Smooth muscle cell of trachea (primary cell): ENCODE measurements around the gene SLC16A8. TPM values are rescaled to one million over a fixed set of nuclear protein-coding genes. Genes with fewer than 3 reads are reported as not detected.

ENCODE experiments used
- total RNA-seq: library from RNA; depleted of rRNA; stranded (reverse); fragments of >200 nt; gene quantifications from 2 replicates; pipeline ENCODE4 v1.2.1, GENCODE V29; 2014

SLC16A8 gene
- 0.17 TPM in 1 of 2 replicates, not detected in the other for total RNA-seq

DNA sequence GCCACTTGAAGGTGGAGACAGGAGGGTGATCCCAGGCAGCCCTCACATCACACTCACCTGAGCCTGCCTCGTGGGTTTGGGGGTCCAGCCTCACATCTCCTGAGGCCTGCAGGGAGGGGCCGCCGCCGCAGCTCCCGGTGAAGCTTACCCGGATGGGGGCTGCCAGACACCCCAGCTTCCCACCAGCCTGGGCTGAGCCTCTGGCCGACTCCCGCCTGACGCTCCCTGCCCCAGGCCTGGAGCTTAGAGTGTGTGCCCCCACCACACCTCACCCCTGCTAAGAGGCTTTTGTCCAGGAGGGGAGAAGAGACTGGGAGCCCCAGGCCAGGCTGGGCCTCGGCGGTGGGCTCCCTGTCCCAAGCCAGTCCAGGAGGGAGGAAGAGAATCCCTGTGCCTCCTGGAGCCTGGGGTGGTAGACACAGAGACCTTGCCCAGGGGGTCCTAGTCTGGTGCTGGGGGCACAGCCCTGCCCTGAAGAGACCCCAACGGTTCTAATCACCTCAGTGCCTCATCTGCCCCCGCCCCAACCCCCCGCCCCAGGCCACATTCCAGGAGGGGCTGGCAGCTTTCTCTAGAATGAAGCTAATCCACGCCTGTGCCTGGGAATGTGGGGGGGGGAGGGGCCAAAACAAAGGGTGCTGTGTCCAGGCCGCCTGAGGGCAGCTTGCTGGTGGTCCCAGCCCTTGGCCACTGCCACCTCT lies at the start of gene SLC16A8:
Gene SLC16A8 (minus strand): TSS at position 254 of the 701 bp plus-strand sequence. CDS start 1,311 bp downstream, outside the sequence.

GRCh38 chr22:38110008-38110862 lies 26.3 kb upstream of the SLC16A8 start, which contains the start of gene BAIAP2L2:
Gene BAIAP2L2 (minus strand): TSS chr22:38110684. CDS start chr22:38110525, 159 bp downstream.

DNA sequence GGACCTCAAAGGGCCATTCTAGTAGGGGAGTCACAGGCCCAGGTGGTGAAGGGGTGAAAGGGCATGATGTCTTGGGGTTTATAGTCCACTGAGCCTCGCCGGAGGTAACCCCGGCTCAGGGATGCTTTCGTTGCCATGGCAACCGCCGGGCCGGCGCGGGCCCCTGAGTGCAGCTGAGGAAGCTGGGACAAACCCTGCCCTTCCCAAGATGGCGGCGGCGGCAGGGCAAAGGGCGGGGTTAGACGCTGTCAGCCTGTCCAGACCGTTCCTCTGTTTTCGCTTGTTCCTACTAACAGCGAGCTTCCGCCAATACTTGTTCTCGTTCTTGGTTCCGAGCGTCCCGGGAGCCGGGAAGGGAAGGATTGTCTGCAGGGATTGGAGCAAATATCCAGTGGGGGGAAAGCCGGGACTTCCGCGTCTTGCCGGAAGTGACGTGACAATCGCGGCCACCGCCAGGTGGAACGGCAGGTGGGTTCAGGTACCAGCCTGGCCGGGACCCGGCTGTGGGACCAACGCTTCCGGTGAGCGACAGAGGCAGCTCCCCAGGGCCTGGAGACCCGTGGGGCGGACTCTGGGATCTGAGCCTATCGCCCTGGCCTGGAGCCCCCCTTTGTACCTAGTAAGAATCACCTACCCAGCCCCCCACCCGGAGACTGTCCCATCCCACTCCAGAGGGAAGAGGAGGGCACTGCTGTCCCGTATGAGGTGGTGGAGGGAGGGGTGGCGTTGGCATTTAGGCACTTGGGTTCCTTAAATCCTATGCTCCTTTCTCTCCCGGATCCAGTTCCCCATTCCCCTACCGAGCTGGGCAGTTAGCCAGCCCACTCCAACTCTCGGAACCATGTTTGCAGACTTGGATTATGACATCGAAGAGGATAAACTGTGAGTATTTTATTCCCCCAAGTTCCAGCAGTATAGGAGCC lies 26.8 kb downstream of the SLC16A8 start, which contains the start of gene PICK1:
Gene PICK1 (plus strand): TSS at position 436 of the 923 bp plus-strand sequence. CDS start 406 bp downstream, at position 842.

Other genes with a start within 250 kb of the SLC16A8 start
- 25.0 and 36.7 TPM in 2 replicates for gene ANKRD54, start 239.8 kb downstream of the SLC16A8 start, total RNA-seq
- 313 and 409 TPM in 2 replicates for gene EIF3L, start 234.8 kb downstream of the SLC16A8 start, total RNA-seq
- gene MICALL1, start 177.9 kb downstream of the SLC16A8 start, total RNA-seq, result 16.7 and 27.3 TPM in 2 replicates
- 0.29 and 0.50 TPM in 2 replicates for gene C22orf23, start 130.6 kb downstream of the SLC16A8 start, total RNA-seq
- gene POLR2F, start 130.5 kb downstream of the SLC16A8 start, total RNA-seq, result 36.9 and 37.4 TPM in 2 replicates
- gene SOX10, start 99.6 kb downstream of the SLC16A8 start, total RNA-seq, result not detected in 2 replicates
- gene PICK1, start 26.8 kb downstream of the SLC16A8 start, total RNA-seq, result 9.4 and 9.6 TPM in 2 replicates
- gene BAIAP2L2, start 26.5 kb upstream of the SLC16A8 start, total RNA-seq, result 1.3 and 2.6 TPM in 2 replicates
- gene PLA2G6, start 97.6 kb upstream of the SLC16A8 start, total RNA-seq, result 18.0 and 34.2 TPM in 2 replicates
- 19.3 and 29.3 TPM in 2 replicates for gene MAFF, start 117.8 kb upstream of the SLC16A8 start, total RNA-seq
- gene TMEM184B, start 188.8 kb upstream of the SLC16A8 start, total RNA-seq, result 45.8 and 56.6 TPM in 2 replicates
- 81.7 and 108 TPM in 2 replicates for gene CSNK1E, start 233.2 kb upstream of the SLC16A8 start, total RNA-seq